Measurements from ENCODE around the gene RAD51B. TPM values are rescaled to one million over a fixed set of nuclear protein-coding genes. Genes with fewer than 3 reads are reported as not detected.

The RAD51B gene
- total RNA-seq, 4 donors from 2014 or later: 12.6 to 26.4 (median 16.7) TPM

GRCh38 chr14:68633131-68633991 lies 813.8 kb downstream of the RAD51B start:
- Histone ChIP-seq H3K27me3 (no peaks in the 10 kb centered on the region), H3K9me3 (no peaks in the 10 kb centered on the region), H3K4me3 (no peak overlapping the region), H3K36me3 (no peaks in the 10 kb centered on the region), H3K27ac (peak overlapping the region; percentile 56 to 90 (median 72)), H3K4me1 (peaks cover 5 to 86% (median 51%) of the 10 kb centered on the region in 4 donors)
- TF ChIP-seq EP300 (IDR thresholded peaks at IDR 0.05) (peak in 1 of 2 donors; percentile 81), CTCF (IDR thresholded peaks at IDR 0.05) (peak in 1 of 5 experiments; percentile 18), POLR2A (IDR thresholded peaks at IDR 0.05) (no peak)
- DNase-seq (ENCODE audit: low spot score in 2 of 2): no peak
- WGBS, 2 donors: 11 to 13% methylated on average over 11 to 15 of the region's 15 CpGs

GRCh38 chr14:68634332-68634731 lies 814.8 kb downstream of the RAD51B start:
- Histone ChIP-seq H3K27me3 (no peaks in the 10 kb centered on the region), H3K4me1 (peaks cover 5 to 88% (median 58%) of the 10 kb centered on the region in 4 donors), H3K27ac (peak overlapping the region in 1 of 4 donors; percentile 87), H3K9me3 (no peaks in the 10 kb centered on the region), H3K4me3 (no peak overlapping the region), H3K36me3 (no peaks in the 10 kb centered on the region)
- 85 to 90% methylated on average over 9 of the region's 9 CpGs for WGBS, 2 donors
- no peak for TF ChIP-seq POLR2A (IDR thresholded peaks at IDR 0.05)
- TF ChIP-seq CTCF (IDR thresholded peaks at IDR 0.05): no peak
- no peak for TF ChIP-seq EP300 (IDR thresholded peaks at IDR 0.05)
- no peak for DNase-seq (ENCODE audit: low spot score in 2 of 2)

GRCh38 chr14:68634874-68635595 lies 815.5 kb downstream of the RAD51B start:
- TF ChIP-seq CTCF (IDR thresholded peaks at IDR 0.05): no peak
- no peak for TF ChIP-seq POLR2A (IDR thresholded peaks at IDR 0.05)
- TF ChIP-seq EP300 (IDR thresholded peaks at IDR 0.05): no peak
- Histone ChIP-seq H3K27ac (peak overlapping the region in 1 of 4 donors; percentile 87), H3K4me1 (peaks cover 5 to 85% (median 60%) of the 10 kb centered on the region in 4 donors)

GRCh38 chr14:68636597-68636996 lies 817.0 kb downstream of the RAD51B start:
- 72 to 80% methylated on average over 5 of the region's 5 CpGs for WGBS, 2 donors
- no peak for TF ChIP-seq CTCF (IDR thresholded peaks at IDR 0.05)
- no peak for TF ChIP-seq EP300 (IDR thresholded peaks at IDR 0.05)
- no peak for TF ChIP-seq POLR2A (IDR thresholded peaks at IDR 0.05)
- Histone ChIP-seq H3K4me1 (peaks cover 0 to 70% (median 48%) of the 10 kb centered on the region in 4 donors), H3K27me3 (no peaks in the 10 kb centered on the region), H3K27ac (peak overlapping the region in 3 of 4 donors; percentile 64 to 77 (median 75)), H3K4me3 (no peak overlapping the region), H3K9me3 (peaks cover 0 to 12% (median 0%) of the 10 kb centered on the region in 4 donors), H3K36me3 (no peaks in the 10 kb centered on the region)
- no peak for DNase-seq (ENCODE audit: low spot score in 2 of 2)

More at GRCh38 chr14:68634874-68635595, 815.5 kb downstream of the RAD51B start:
- Histone ChIP-seq H3K4me3 (no peak overlapping the region), H3K36me3 (no peaks in the 10 kb centered on the region), H3K9me3 (no peaks in the 10 kb centered on the region), H3K27me3 (no peaks in the 10 kb centered on the region)
- WGBS, 2 donors: 91 to 95% methylated on average over 5 of the region's 5 CpGs
- no peak for DNase-seq (ENCODE audit: low spot score in 2 of 2)

Measured in tibial nerve (tissue), 4 donors.